GM12878 (cell line): ENCODE results near the gene SSR1. TPM values are rescaled to one million over a fixed set of nuclear protein-coding genes. Genes with fewer than 3 reads are reported as not detected.

ENCODE experiments used
- ATAC-seq: fragments of 200-7000 bp; cut with Tn5 transposase; 3 replicates; pipeline ENCODE4 v1.9.1; 2020; ENCODE audit warnings: mild to moderate bottlenecking, moderate library complexity
- BruUV-seq: library from RNA; stranded (reverse); fragments of 400-500 nt; replicated peaks from 2 replicates; lab custom pipeline; 2021; lab: Mats Ljungman, UMichigan
- CTCF ChIA-PET: fragments of 300-600 bp; sonication (Branson Sonifier 250); formaldehyde crosslinking; extraction: SDS; loops from one replicate; lab custom pipeline; 2021; ENCODE audit warnings: inconsistent platforms; lab: Yijun Ruan, JAX
- POLR2A ChIA-PET: fragments of 350-600 bp; formaldehyde crosslinking; extraction: SDS; loops from one replicate; lab custom pipeline; 2021; ENCODE audit warnings: inconsistent platforms; lab: Charles Lee
- RAD21 ChIA-PET: fragments of 300-600 bp; sonication (Branson Sonifier 250); formaldehyde crosslinking; loops from one replicate; lab custom pipeline; 2023; ENCODE audit warnings: antibody characterized with exemption; ENCODE audit not compliant: unreplicated experiment; lab: Charles Lee
- SMC1A ChIA-PET: fragments of 300-600 bp; sonication (Branson Sonifier 250); formaldehyde crosslinking; loops from one replicate; lab custom pipeline; 2023; ENCODE audit not compliant: unreplicated experiment, uncharacterized antibody; lab: Charles Lee
- DNase-seq: peaks from one replicate; pipeline ENCODE4 v3.0.0-alpha.2; 2011; ENCODE audit warnings: low read depth, low spot score
- FAIRE-seq: peaks from 3 replicates; lab custom pipeline; 2011; peaks lifted over from hg19 to GRCh38; lab: Jason Lieb, UNC
- H2AFZ ChIP-seq: 2 replicates; pipeline ENCODE4 v1.6.0; 2011; ENCODE audit warnings: low read depth, low read length, control low read depth; ENCODE audit not compliant: control insufficient read depth
- H3K27ac ChIP-seq: 2 replicates; pipeline ENCODE4 v1.5.1; 2011; ENCODE audit warnings: control low read depth; ENCODE audit not compliant: control insufficient read depth, insufficient read depth
- H3K27me3 ChIP-seq, 2 experiments: replicated peaks in 1 of 2; 2 replicates each; pipeline versions ENCODE4 v1.6.0 to v1.6.1; 2011; ENCODE audit warnings: low read length in 1 of 2; ENCODE audit not compliant: control insufficient read depth in 2 of 2, insufficient read depth in 2 of 2
- H3K36me3 ChIP-seq, 2 experiments: 2 replicates each; pipeline ENCODE4 v1.5.1; 2011; ENCODE audit warnings: low read length in 1 of 2; ENCODE audit not compliant: control insufficient read depth in 2 of 2, insufficient read depth in 2 of 2
- H3K4me1 ChIP-seq: 2 replicates; pipeline ENCODE4 v1.6.1; 2011; ENCODE audit warnings: mild to moderate bottlenecking, low read length, moderate library complexity, mixed read lengths; ENCODE audit not compliant: control insufficient read depth, insufficient read depth
- H3K4me2 ChIP-seq: 2 replicates; pipeline ENCODE4 v1.6.0; 2011; ENCODE audit warnings: control low read depth; ENCODE audit not compliant: control insufficient read depth, insufficient read depth
- H3K4me3 ChIP-seq: fragments of 200-600 bp; sonication (generic); 2 replicates; pipeline ENCODE4 v1.5.1; 2016
- H3K79me2 ChIP-seq: 2 replicates; pipeline ENCODE4 v1.6.0; 2011; ENCODE audit warnings: low read length; ENCODE audit not compliant: control insufficient read depth, insufficient read depth
- H3K9ac ChIP-seq: 2 replicates; pipeline ENCODE4 v1.8.0; 2011; ENCODE audit warnings: low read length, control low read depth, mixed read lengths; ENCODE audit not compliant: control insufficient read depth, insufficient read depth
- H3K9me3 ChIP-seq: replicated peaks from 3 replicates; pipeline ENCODE4 v1.5.1; 2011; ENCODE audit warnings: mild to moderate bottlenecking, low read length; ENCODE audit not compliant: control insufficient read depth, insufficient read depth
- H4K20me1 ChIP-seq: 2 replicates; pipeline ENCODE4 v1.6.0; 2011; ENCODE audit not compliant: control insufficient read depth, insufficient read depth
- ATF3 ChIP-seq: IDR thresholded peaks from 2 replicates; pipeline ENCODE4 v1.6.1; 2011; ENCODE audit warnings: low read depth, mild to moderate bottlenecking, low read length, moderate library complexity, borderline replicate concordance; ENCODE audit errors: extremely low read depth
- CEBPZ ChIP-seq: fragments of 150-350 bp; IDR thresholded peaks from 2 replicates; pipeline ENCODE4 v1.6.1; 2016; ENCODE audit warnings: low read depth, low read length
- CHD2 ChIP-seq: IDR thresholded peaks from 2 replicates; pipeline ENCODE4 v1.6.1; 2011; ENCODE audit warnings: low read depth, low read length, improper control_type of control experiment, borderline replicate concordance
- EGR1 ChIP-seq, 2 experiments: IDR thresholded peaks; 1 replicate in 1 of 2; 2 replicates in 1 of 2; pipeline ENCODE4 v1.6.1; 2011 to 2012; ENCODE audit warnings: low read depth in 2 of 2, low read length in 2 of 2, borderline replicate concordance in 1 of 2, mild to moderate bottlenecking in 1 of 2, moderate library complexity in 1 of 2
- IRF3 ChIP-seq: fragments of 450-650 bp; IDR thresholded peaks from 2 replicates; pipeline ENCODE4 v1.6.1; 2014; ENCODE audit warnings: mild to moderate bottlenecking
- MYC ChIP-seq: IDR thresholded peaks from 2 replicates; pipeline ENCODE4 v1.6.1; 2011; ENCODE audit warnings: mild to moderate bottlenecking, low read length, moderate library complexity, inconsistent platforms; ENCODE audit not compliant: insufficient read depth, insufficient replicate concordance, insufficient read length, severe bottlenecking
- NR2C1 ChIP-seq: fragments of 450-650 bp; IDR thresholded peaks from 2 replicates; pipeline ENCODE4 v1.6.1; 2017; ENCODE audit warnings: antibody characterized with exemption, mild to moderate bottlenecking, moderate library complexity
- POLR2A ChIP-seq: IDR thresholded peaks from 2 replicates; pipeline ENCODE4 v1.6.1; 2011; ENCODE audit warnings: low read depth, mild to moderate bottlenecking, low read length
- RELB ChIP-seq: fragments of 450-650 bp; IDR thresholded peaks from 2 replicates; pipeline ENCODE4 v1.6.1; 2017; ENCODE audit warnings: low read depth, mild to moderate bottlenecking, moderate library complexity
- RFX5 ChIP-seq: IDR thresholded peaks from 2 replicates; pipeline ENCODE4 v1.6.1; 2011; ENCODE audit warnings: low read depth, low read length, improper control_type of control experiment
- SMAD1 ChIP-seq: fragments of 450-650 bp; IDR thresholded peaks from 2 replicates; pipeline ENCODE4 v1.6.1; 2018; ENCODE audit warnings: mild to moderate bottlenecking, low read depth; ENCODE audit not compliant: partially characterized antibody
- SMARCA5 ChIP-seq: fragments of 450-650 bp; IDR thresholded peaks from 2 replicates; pipeline ENCODE4 v1.6.1; 2017; ENCODE audit warnings: mild to moderate bottlenecking
- SMC3 ChIP-seq: IDR thresholded peaks from 2 replicates; pipeline ENCODE4 v1.6.1; 2011; ENCODE audit warnings: low read length, improper control_type of control experiment, borderline replicate concordance
- SPI1 ChIP-seq: IDR thresholded peaks from 2 replicates; pipeline ENCODE4 v1.6.1; 2011; ENCODE audit warnings: low read depth, mild to moderate bottlenecking, low read length, moderate library complexity, borderline replicate concordance; ENCODE audit not compliant: insufficient read depth
- SREBF2 ChIP-seq: IDR thresholded peaks from 2 replicates; pipeline ENCODE4 v1.6.1; 2012; ENCODE audit warnings: mild to moderate bottlenecking, low read length
- YBX1 ChIP-seq: fragments of 450-650 bp; IDR thresholded peaks from 2 replicates; pipeline ENCODE4 v1.6.1; 2016; ENCODE audit warnings: antibody characterized with exemption
- WGBS: methylation state at CpG from one replicate; pipeline ENCODE4 v1.1.6; 2016; ENCODE audit warnings: low lambda C conversion rate; ENCODE audit not compliant: insufficient replicate concordance, insufficient coverage; ENCODE audit errors: missing lambda C conversion rate; 5-methylcytosine and 5-hydroxymethylcytosine counted together
- in situ Hi-C: fragments of 300-500 bp; cut with MboI; formaldehyde crosslinking; loops from 9 replicates; pipeline ENCODE4 v1.14.3; 2018; ENCODE audit warnings: mixed read lengths
- intact Hi-C: fragments of 100-400 bp; cut with micrococcal nuclease; formaldehyde crosslinking; loops from one replicate; pipeline ENCODE4 v1.14.2; 2022; ENCODE audit not compliant: unreplicated experiment
- polyA plus RNA-seq, 11 experiments: library from polyadenylated mRNA; depleted of rRNA in 4 of 11; unstranded in 6 of 11; stranded (reverse) in 5 of 11; fragments of >200 nt; fragmentation: Nextera tagmentation in 4 of 11; fragmentation: Illumina TruSeq in 1 of 11; extraction: Ambion mirVana in 4 of 11; extraction: Trizol in 1 of 11; gene quantifications; 1 replicate in 1 of 11; 2 replicates in 10 of 11; pipeline versions ENCODE4 v1.2.1 to v1.2.3, GENCODE V29; 2011 to 2016; ENCODE audit warnings: inconsistent platforms in 2 of 11, missing spikeins in 2 of 11, low read depth in 1 of 11
- total RNA-seq, 4 experiments: library from RNA; depleted of rRNA in 3 of 4; stranded (reverse); fragments of >200 nt in 3 of 4; fragmentation: Illumina TruSeq in 1 of 4; extraction: Trizol in 1 of 4; gene quantifications; 2 replicates each; pipeline versions ENCODE4 v1.2.1 to v1.2.3, GENCODE V29; 2013 to 2021

SSR1 gene
- total and polyA plus RNA-seq, 10 of the 15 experiments (the other 5 are each of a cell fraction or from before 2014, with no cell fraction given), result 42.0 to 209 (median 128) TPM

GRCh38 chr6:7238900-7239589, 74.0 kb downstream of the SSR1 start (continued):
- TF ChIP-seq MYC (no peak), SPI1 (no peak), IRF3 (no peak), SMAD1 (no peak), EGR1 (IDR thresholded peaks at IDR 0.05; ENCODE audit: borderline replicate concordance in 1 of 2, low read depth in 2 of 2, low read length in 2 of 2) (peak in 1 of 2 experiments; percentile 36; a peak in 1 of 3 replicates), POLR2A (peak; percentile 41; the same call in 1 of the 2 replicates), CHD2 (no peak)

- H3K4me3 ChIP-seq, result no peak overlapping the region
- BruUV-seq, result no TSS peak
- DNase-seq (no peak), FAIRE-seq (no peak), ATAC-seq (no peak)
- peaks cover 76% of the 10 kb centered on the region for H3K4me1 ChIP-seq
- H3K79me2 ChIP-seq, result peaks cover 40% of the 10 kb centered on the region
- peaks cover 9 to 34% of the 10 kb centered on the region in 2 experiments for H3K36me3 ChIP-seq
- H3K9ac ChIP-seq, result no peak overlapping the region
- no peak overlapping the region for H3K4me2 ChIP-seq
- intact Hi-C loops, result loop anchor here (5.0 kb wide), 3 partner anchors 81 to 321 kb away; partner anchors contain the start of gene RREB1
- H4K20me1 ChIP-seq, result no peaks in the 10 kb centered on the region; the same call in 1 of the 2 replicates
- POLR2A ChIA-PET, result interaction anchor here (0.7 to 2.2 kb wide), 2 partner anchors 39 to 103 kb away, joined by 4 to 8 read pairs; no protein-coding TSS in a partner anchor
- H3K27ac ChIP-seq, result 0 out of 2 replicates have a peak overlapping the region, but pooled peaks have one; percentile 38
- CTCF ChIA-PET, result interaction anchor here (0.6 to 3.5 kb wide), 39 partner anchors 13 to 648 kb away, joined by 3 to 25 read pairs (median 4); no protein-coding TSS in a partner anchor
- H2AFZ ChIP-seq, result no peak overlapping the region
- 80% methylated on average over 5 of the region's 5 CpGs for WGBS
- SMC1A ChIA-PET, result interaction anchor here (0.7 to 4.3 kb wide), 17 partner anchors 30 to 564 kb away, joined by 3 to 35 read pairs (median 4); no protein-coding TSS in a partner anchor
- no peaks in the 10 kb centered on the region for H3K27me3 ChIP-seq
- in situ Hi-C loops, result no loop called here
- no peaks in the 10 kb centered on the region for H3K9me3 ChIP-seq
- RAD21 ChIA-PET, result interaction anchor here (0.9 to 4.3 kb wide), 12 partner anchors 36 to 562 kb away, joined by 3 to 19 read pairs (median 4); no protein-coding TSS in a partner anchor
- no peak for TF ChIP-seq YBX1
- TF ChIP-seq NR2C1, result no peak
- no peak for TF ChIP-seq CEBPZ
- TF ChIP-seq RELB, result no peak
- no peak for TF ChIP-seq RFX5
- TF ChIP-seq ATF3, result no peak
- TF ChIP-seq SMC3, result no peak
- TF ChIP-seq SREBF2, result no peak
- TF ChIP-seq SMARCA5, result no peak
Observed at GRCh38 chr6:7238526-7238899, 74.5 kb downstream of the SSR1 start.
